Sigmoid colon (tissue), 4 donors: ENCODE data around the gene NOS1.

Experiments
- POLR2A ChIP-seq, 2 donors: fragments of 450-650 bp; IDR thresholded peaks; one replicate each; pipeline ENCODE4 v1.6.1; 2016; ENCODE audit warnings: antibody characterized with exemption in 2 of 2, mild to moderate bottlenecking in 2 of 2, moderate library complexity in 2 of 2
- POLR2AphosphoS5 ChIP-seq, 4 donors: sonication (generic); formaldehyde crosslinking; IDR thresholded peaks; one replicate each; pipeline ENCODE4 v1.6.1; 2017; ENCODE audit warnings: antibody characterized with exemption in 4 of 4
- TF ChIP-seq, protein P1 (sequence below), 4 experiments: fragments of 450-650 bp in 3 of 4; fragments of 200-600 bp in 1 of 4; IDR thresholded peaks; one replicate each; pipeline ENCODE4 v1.5.1; 2016 to 2019; ENCODE audit warnings: antibody characterized with exemption in 4 of 4, mild to moderate bottlenecking in 3 of 4, moderate library complexity in 2 of 4

DNA sequence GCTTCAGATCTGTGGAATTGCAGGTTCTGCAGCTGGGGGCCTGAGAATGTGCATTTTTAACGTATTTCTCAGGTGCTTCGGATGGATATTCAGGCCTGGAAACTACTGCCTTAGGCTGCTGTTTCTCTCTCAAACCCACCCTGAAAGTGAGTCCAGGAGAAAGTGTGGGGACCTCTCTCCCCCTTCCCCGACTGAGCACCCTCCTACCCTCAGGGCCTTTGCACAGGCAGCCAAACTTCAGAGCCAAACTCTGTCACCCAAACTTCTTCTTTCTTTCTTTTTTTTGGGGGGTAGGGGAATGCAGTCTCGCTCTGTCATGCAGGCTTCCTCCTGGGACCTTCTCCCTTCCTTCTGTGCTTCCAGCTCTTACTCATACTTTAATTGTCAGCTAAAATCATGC is 88.7 kb downstream of the NOS1 start:
- TF ChIP-seq POLR2AphosphoS5 (IDR thresholded peaks at IDR 0.05) = no peak
- TF ChIP-seq POLR2A (IDR thresholded peaks at IDR 0.05) = no peak
- TF ChIP-seq, protein P1, sequence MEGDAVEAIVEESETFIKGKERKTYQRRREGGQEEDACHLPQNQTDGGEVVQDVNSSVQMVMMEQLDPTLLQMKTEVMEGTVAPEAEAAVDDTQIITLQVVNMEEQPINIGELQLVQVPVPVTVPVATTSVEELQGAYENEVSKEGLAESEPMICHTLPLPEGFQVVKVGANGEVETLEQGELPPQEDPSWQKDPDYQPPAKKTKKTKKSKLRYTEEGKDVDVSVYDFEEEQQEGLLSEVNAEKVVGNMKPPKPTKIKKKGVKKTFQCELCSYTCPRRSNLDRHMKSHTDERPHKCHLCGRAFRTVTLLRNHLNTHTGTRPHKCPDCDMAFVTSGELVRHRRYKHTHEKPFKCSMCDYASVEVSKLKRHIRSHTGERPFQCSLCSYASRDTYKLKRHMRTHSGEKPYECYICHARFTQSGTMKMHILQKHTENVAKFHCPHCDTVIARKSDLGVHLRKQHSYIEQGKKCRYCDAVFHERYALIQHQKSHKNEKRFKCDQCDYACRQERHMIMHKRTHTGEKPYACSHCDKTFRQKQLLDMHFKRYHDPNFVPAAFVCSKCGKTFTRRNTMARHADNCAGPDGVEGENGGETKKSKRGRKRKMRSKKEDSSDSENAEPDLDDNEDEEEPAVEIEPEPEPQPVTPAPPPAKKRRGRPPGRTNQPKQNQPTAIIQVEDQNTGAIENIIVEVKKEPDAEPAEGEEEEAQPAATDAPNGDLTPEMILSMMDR (IDR thresholded peaks at IDR 0.05) = no peak
